HTERT RPE-1 (cell line): ENCODE results near the gene FXR2.

Source experiments
- in situ Hi-C: fragments of 300-500 bp; cut with MboI; formaldehyde crosslinking; loops from 4 replicates; pipeline ENCODE4 v1.14.3; 2020; ENCODE audit warnings: low sequenced_read_pairs

FXR2 gene

GRCh38 chr17:7589204-7589868, 25.4 kb downstream of the FXR2 start:
- in situ Hi-C loops = no loop called here

- in situ Hi-C loops = no loop called here
Observed at GRCh38 chr17:7588553-7589203, 26.0 kb downstream of the FXR2 start.

- in situ Hi-C loops = no loop called here
Observed at GRCh38 chr17:7587420-7588151, 27.1 kb downstream of the FXR2 start.

GRCh38 chr17:7586673-7587419, 27.9 kb downstream of the FXR2 start:
- in situ Hi-C loops = no loop called here

- in situ Hi-C loops = no loop called here
Observed at GRCh38 chr17:7583253-7584109, 31.2 kb downstream of the FXR2 start, which contains the start of gene MPDU1. MPDU1 (plus strand) TSS chr17:7583852; CDS start chr17:7583863, 11 bp downstream.

GRCh38 chr17:7582396-7583252, 32.1 kb downstream of the FXR2 start:
- in situ Hi-C loops = no loop called here

GRCh38 chr17:7580604-7581575, 33.8 kb downstream of the FXR2 start:
- in situ Hi-C loops = no loop called here

- in situ Hi-C loops = no loop called here
Observed at GRCh38 chr17:7579834-7580603, 34.7 kb downstream of the FXR2 start.

- in situ Hi-C loops = no loop called here
Observed at GRCh38 chr17:7579001-7579833, 35.5 kb downstream of the FXR2 start, which contains the start of gene CD68. CD68 (plus strand) TSS chr17:7579638; CDS start chr17:7579678, 40 bp downstream.

GRCh38 chr17:7577327-7578199, 37.1 kb downstream of the FXR2 start:
- in situ Hi-C loops = no loop called here

- in situ Hi-C loops = no loop called here
Observed at GRCh38 chr17:7576432-7576937, 38.2 kb downstream of the FXR2 start.

GRCh38 chr17:7575959-7576358, 38.7 kb downstream of the FXR2 start:
- in situ Hi-C loops = no loop called here

GRCh38 chr17:7575481-7575883, 39.2 kb downstream of the FXR2 start:
- in situ Hi-C loops = no loop called here

- in situ Hi-C loops = no loop called here
Observed at GRCh38 chr17:7574176-7574953, 40.3 kb downstream of the FXR2 start.
